ENCODE data around the gene RNF41. TPM values are rescaled to one million over a fixed set of nuclear protein-coding genes. Genes with fewer than 3 reads are reported as not detected.
"Not testable (repeated sequence)": the region's sequence is repeated elsewhere in the genome, so short reads cannot be mapped to it uniquely, and the experiment has no call there.

Gene RNF41
- total and polyA plus RNA-seq, 2 of the 13 experiments (the other 11 are each of a cell fraction or from before 2014, with no cell fraction given): 27.1 to 39.4 TPM

DNA sequence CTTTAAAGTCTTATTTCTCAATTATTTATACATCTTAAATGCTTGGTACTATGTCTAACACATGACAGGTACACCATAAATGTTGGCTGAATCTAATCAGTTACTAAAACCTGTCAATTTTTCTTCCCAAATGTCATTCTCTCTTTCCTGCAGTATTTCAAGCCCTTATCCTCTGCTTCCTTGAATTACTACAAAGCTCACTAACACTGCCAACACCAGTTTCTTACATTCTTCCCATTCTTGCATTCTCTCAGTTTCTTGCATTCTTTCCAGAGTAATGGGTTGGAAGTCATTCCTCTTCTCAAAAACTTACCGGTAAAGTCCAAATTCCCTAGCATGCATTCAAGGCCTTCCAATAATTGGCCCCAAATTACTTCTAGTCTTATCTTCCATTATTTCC, 22.9 kb downstream of the RNF41 start:
- BruUV-seq (replicated peaks): no TSS peak
- Histone ChIP-seq H3K4me2 (ENCODE audit: low read depth, low read length) (no peak overlapping the region), H2AFZ (ENCODE audit: low read length) (no peak overlapping the region), H3K27ac (ENCODE audit: extremely low read length, insufficient read depth, low read length) (no peak overlapping the region), H4K20me1 (ENCODE audit: insufficient read depth, low read length) (no peaks in the 10 kb centered on the region), H3K36me3 (replicated peaks in 1 of 2; ENCODE audit: control insufficient read depth in 1 of 2, insufficient read depth in 2 of 2, low read length in 2 of 2) (no peaks in the 10 kb centered on the region), H3K27me3 (ENCODE audit: control insufficient read depth in 1 of 2, insufficient read depth in 2 of 2, low read length in 2 of 2) (no peaks in the 10 kb centered on the region), H3K4me1 (ENCODE audit: insufficient read depth, low read length) (no peaks in the 10 kb centered on the region), H3K9me3 (ENCODE audit: low read length) (no peaks in the 10 kb centered on the region), H3K9ac (ENCODE audit: insufficient read depth, low read depth, low read length) (no peak overlapping the region), H3K79me2 (ENCODE audit: insufficient read depth, low read length) (no peaks in the 10 kb centered on the region), H3K4me3 (replicated peaks in 1 of 3; ENCODE audit: insufficient read depth in 1 of 3, low read depth in 2 of 3, low read length in 3 of 3) (no peak overlapping the region)
- no peak for FAIRE-seq
- TF ChIP-seq ZSCAN5A (CRISPR knock-in tag; IDR thresholded peaks at IDR 0.05; ENCODE audit: borderline replicate concordance): no peak
- 46% methylated on average over 1 of the region's 1 CpG for WGBS (ENCODE audit: low lambda C conversion rate)
- ChIA-PET CTCF (ENCODE audit: low intra/inter-chr PET ratio, low total read pairs) (no interaction called here), POLR2A (interaction anchor here (1.4 kb wide), 1 partner anchor 10 kb away, joined by 4 read pairs; the partner anchor contains the start of gene SMARCC2)
- intact Hi-C loops (cut with micrococcal nuclease; ENCODE audit: unreplicated experiment): no loop called here
- in situ Hi-C loops (cut with HindIII; ENCODE audit: extremely low pct_ligation_motif_present, low pct_unique_long_range_greater_than_20kb): loop anchor here (10.0 kb wide), 1 partner anchor 266 kb away; the partner anchor contains the start of gene SPRYD4
- no peak for ATAC-seq
- DNase-seq (ENCODE audit: low spot score): no peak

- POLR2A ChIA-PET: interaction anchor here (1.4 to 1.5 kb wide), 2 partner anchors 8 to 9 kb away, joined by 3 to 4 read pairs; partner anchors contain the start of gene SMARCC2
Measured at GRCh38 chr12:56197921-56198635, 23.6 kb downstream of the RNF41 start.

GRCh38 chr12:56196818-56197550, 24.7 kb downstream of the RNF41 start:
- H3K4me3 ChIP-seq (replicated peaks in 1 of 3; ENCODE audit: insufficient read depth in 1 of 3, low read depth in 2 of 3, low read length in 3 of 3); H3K4me1 ChIP-seq (ENCODE audit: insufficient read depth, low read length); H3K9me3 ChIP-seq (ENCODE audit: low read length); DNase-seq (ENCODE audit: low spot score); BruUV-seq (replicated peaks); H3K27ac ChIP-seq (ENCODE audit: extremely low read length, insufficient read depth, low read length); ATAC-seq; FAIRE-seq; H3K27me3 ChIP-seq (ENCODE audit: control insufficient read depth in 1 of 2, insufficient read depth in 2 of 2, low read length in 2 of 2); H3K79me2 ChIP-seq (ENCODE audit: insufficient read depth, low read length); H3K9ac ChIP-seq (ENCODE audit: insufficient read depth, low read depth, low read length); H3K4me2 ChIP-seq (ENCODE audit: low read depth, low read length); H2AFZ ChIP-seq (ENCODE audit: low read length); H4K20me1 ChIP-seq (ENCODE audit: insufficient read depth, low read length); intact Hi-C loops (cut with micrococcal nuclease; ENCODE audit: unreplicated experiment); CTCF ChIA-PET (ENCODE audit: low intra/inter-chr PET ratio, low total read pairs); H3K36me3 ChIP-seq (replicated peaks in 1 of 2; ENCODE audit: control insufficient read depth in 1 of 2, insufficient read depth in 2 of 2, low read length in 2 of 2): not testable (repeated sequence)
- POLR2A ChIA-PET: interaction anchor here (1.5 kb wide), 1 partner anchor 9 kb away, joined by 3 read pairs; no protein-coding TSS in a partner anchor
- in situ Hi-C loops (cut with HindIII; ENCODE audit: extremely low pct_ligation_motif_present, low pct_unique_long_range_greater_than_20kb): loop anchor here (10.0 kb wide), 1 partner anchor 268 kb away; the partner anchor contains the start of gene SPRYD4
- 73% methylated on average over 11 of the region's 11 CpGs for WGBS (ENCODE audit: low lambda C conversion rate)

More at GRCh38 chr12:56197921-56198635, 23.6 kb downstream of the RNF41 start:
- DNase-seq (ENCODE audit: low spot score) (no peak), FAIRE-seq (no peak), ATAC-seq (no peak)
- Histone ChIP-seq H2AFZ (ENCODE audit: low read length) (no peak overlapping the region), H3K79me2 (ENCODE audit: insufficient read depth, low read length) (no peaks in the 10 kb centered on the region), H3K27me3 (ENCODE audit: control insufficient read depth in 1 of 2, insufficient read depth in 2 of 2, low read length in 2 of 2) (no peaks in the 10 kb centered on the region), H3K4me3 (replicated peaks in 1 of 3; ENCODE audit: insufficient read depth in 1 of 3, low read depth in 2 of 3, low read length in 3 of 3) (no peak overlapping the region), H3K9me3 (ENCODE audit: low read length) (no peaks in the 10 kb centered on the region), H3K4me1 (ENCODE audit: insufficient read depth, low read length) (peaks cover 4% of the 10 kb centered on the region), H3K27ac (ENCODE audit: extremely low read length, insufficient read depth, low read length) (no peak overlapping the region), H3K9ac (ENCODE audit: insufficient read depth, low read depth, low read length) (no peak overlapping the region), H3K4me2 (ENCODE audit: low read depth, low read length) (no peak overlapping the region), H4K20me1 (ENCODE audit: insufficient read depth, low read length) (no peaks in the 10 kb centered on the region), H3K36me3 (replicated peaks in 1 of 2; ENCODE audit: control insufficient read depth in 1 of 2, insufficient read depth in 2 of 2, low read length in 2 of 2) (no peaks in the 10 kb centered on the region)
- 78% methylated on average over 9 of the region's 9 CpGs for whole genome bisulfite sequencing (ENCODE audit: low lambda C conversion rate)
- intact Hi-C loops (cut with micrococcal nuclease; ENCODE audit: unreplicated experiment): no loop called here
- in situ Hi-C loops (cut with HindIII; ENCODE audit: extremely low pct_ligation_motif_present, low pct_unique_long_range_greater_than_20kb): loop anchor here (10.0 kb wide), 1 partner anchor 267 kb away; the partner anchor contains the start of gene SPRYD4
- BruUV-seq (replicated peaks): no TSS peak
- CTCF ChIA-PET (ENCODE audit: low intra/inter-chr PET ratio, low total read pairs): no interaction called here
- no peak for TF ChIP-seq TEAD2 (CRISPR knock-in tag; IDR thresholded peaks at IDR 0.05)
- no peak for TF ChIP-seq RFX5 (IDR thresholded peaks at IDR 0.05; ENCODE audit: low read depth, low read length)

Measured in HepG2 (cell line).